Globus pallidus (tissue), 1 donor: ENCODE measurements around the gene KRT77.

Source experiments
- DNase-seq: peaks from one replicate; pipeline ENCODE4 v3.0.0-alpha.2; 2015; ENCODE audit warnings: low spot score

KRT77 gene

GRCh38 chr12:52656616-52657015 is 46.7 kb downstream of the KRT77 start:
- DNase-seq = no peak

- DNase-seq = no peak
Measured at GRCh38 chr12:52655720-52656124, 47.6 kb downstream of the KRT77 start.

GRCh38 chr12:52655251-52655650 is 48.1 kb downstream of the KRT77 start:
- DNase-seq = no peak

- no peak for DNase-seq
Measured at GRCh38 chr12:52651726-52652261, 51.5 kb downstream of the KRT77 start, which contains the start of gene KRT2. KRT2 (minus strand) TSS chr12:52652211; CDS start chr12:52652142, 69 bp downstream.

- DNase-seq = no peak
Measured at GRCh38 chr12:52650520-52651081, 52.7 kb downstream of the KRT77 start.

GRCh38 chr12:52649066-52649465 is 54.3 kb downstream of the KRT77 start:
- DNase-seq = no peak

GRCh38 chr12:52648012-52648550 is 55.2 kb downstream of the KRT77 start:
- no peak for DNase-seq

- DNase-seq = no peak
Measured at GRCh38 chr12:52647601-52648000, 55.7 kb downstream of the KRT77 start.

- DNase-seq = no peak
Measured at GRCh38 chr12:52646613-52647012, 56.7 kb downstream of the KRT77 start.

GRCh38 chr12:52645982-52646381 is 57.3 kb downstream of the KRT77 start:
- DNase-seq = no peak

GRCh38 chr12:52645120-52645761 is 58.1 kb downstream of the KRT77 start:
- DNase-seq = no peak

GRCh38 chr12:52644078-52644415 is 59.3 kb downstream of the KRT77 start:
- DNase-seq = no peak

- no peak for DNase-seq
Measured at GRCh38 chr12:52643233-52644077, 59.9 kb downstream of the KRT77 start.

- no peak for DNase-seq
Measured at GRCh38 chr12:52641468-52641867, 61.9 kb downstream of the KRT77 start.
